ENCODE results near the gene UQCR10.

UQCR10 gene

GRCh38 chr22:29767171-29768051 lies at the start of gene UQCR10:
Gene UQCR10, plus strand, starts transcription at chr22:29767369. Its CDS starts 30 bp downstream, at chr22:29767399.
- peak; percentile 95 for DNase-seq

- no peak for DNase-seq
Observed at GRCh38 chr22:29717789-29718188, 49.4 kb upstream of the UQCR10 start.

GRCh38 chr22:29718949-29719898 lies 47.9 kb upstream of the UQCR10 start:
- no peak for DNase-seq

- DNase-seq, result no peak
Observed at GRCh38 chr22:29719899-29720645, 47.1 kb upstream of the UQCR10 start, which contains the start of gene CABP7. Gene CABP7, plus strand, starts transcription at chr22:29720003. Its CDS starts 422 bp downstream, at chr22:29720425.

GRCh38 chr22:29720811-29721323 lies 46.3 kb upstream of the UQCR10 start:
- no peak for DNase-seq

- DNase-seq, result no peak
Observed at GRCh38 chr22:29722151-29722550, 45.0 kb upstream of the UQCR10 start.

- DNase-seq, result no peak
Observed at GRCh38 chr22:29722587-29722986, 44.6 kb upstream of the UQCR10 start.

GRCh38 chr22:29723766-29724165 lies 43.4 kb upstream of the UQCR10 start:
- DNase-seq, result no peak

- DNase-seq, result no peak
Observed at GRCh38 chr22:29724843-29725242, 42.3 kb upstream of the UQCR10 start.

GRCh38 chr22:29726106-29726505 lies 41.1 kb upstream of the UQCR10 start:
- DNase-seq, result no peak

- DNase-seq, result no peak
Observed at GRCh38 chr22:29726512-29727130, 40.5 kb upstream of the UQCR10 start.

GRCh38 chr22:29727131-29727523 lies 40.0 kb upstream of the UQCR10 start:
- DNase-seq, result no peak

GRCh38 chr22:29729161-29729560 lies 38.0 kb upstream of the UQCR10 start:
- no peak for DNase-seq

- no peak for DNase-seq
Observed at GRCh38 chr22:29731058-29731850, 35.9 kb upstream of the UQCR10 start.

GRCh38 chr22:29732883-29733282 lies 34.3 kb upstream of the UQCR10 start:
- DNase-seq, result no peak

GRCh38 chr22:29733362-29734201 lies 33.6 kb upstream of the UQCR10 start:
- no peak for DNase-seq

GRCh38 chr22:29734406-29734805 lies 32.8 kb upstream of the UQCR10 start:
- DNase-seq, result no peak

GRCh38 chr22:29734838-29735237 lies 32.3 kb upstream of the UQCR10 start:
- no peak for DNase-seq

- DNase-seq, result no peak
Observed at GRCh38 chr22:29735416-29735815, 31.8 kb upstream of the UQCR10 start.

Data from midbrain (tissue), 1 donor.